T-cell (primary cell): Measurements from ENCODE around the gene BNIPL. TPM values are rescaled to one million over a fixed set of nuclear protein-coding genes. Genes with fewer than 3 reads are reported as not detected.

ENCODE experiments used
- ATAC-seq, 4 experiments: fragments of 200-7000 bp in 3 of 4; fragments of 150-1000 bp in 1 of 4; cut with Tn5 transposase; replicated peaks in 1 of 4; 1 replicate in 3 of 4; 2 replicates in 1 of 4; pipeline ENCODE4 v1.10.0; 2021; ENCODE audit warnings: moderate library complexity in 3 of 4, mild to moderate bottlenecking in 2 of 4, moderate number of reproducible peaks in 1 of 4
- CTCF ChIA-PET, 2 donors: fragments of 300-600 bp; sonication (Branson Sonifier 250); formaldehyde crosslinking; loops; one replicate each; lab custom pipeline; 2022; ENCODE audit warnings: antibody characterized with exemption in 2 of 2; lab: Charles Lee
- POLR2A ChIA-PET, 2 donors: fragments of 300-600 bp; sonication (Branson Sonifier 250); formaldehyde crosslinking; loops; one replicate each; lab custom pipeline; 2022; ENCODE audit warnings: antibody characterized with exemption in 2 of 2; lab: Charles Lee
- DNase-seq, 35 experiments: peaks; one replicate each; pipeline versions ENCODE4 v3.0.0 to v3.0.0-alpha.2; 2013 to 2023
- H3K27ac ChIP-seq: one replicate; pipeline ENCODE4 v1.5.1; 2013; ENCODE audit warnings: low read length
- H3K27me3 ChIP-seq, 2 experiments: replicated peaks in 1 of 2; 1 replicate in 1 of 2; 2 replicates in 1 of 2; pipeline versions ENCODE4 v1.6.1 to v1.7.0; 2013; ENCODE audit warnings: low read length in 1 of 2, mixed read lengths in 1 of 2; ENCODE audit not compliant: control insufficient read depth in 2 of 2, insufficient read depth in 2 of 2; ENCODE audit errors: extremely low read depth in 1 of 2
- H3K36me3 ChIP-seq, 2 donors: 1 replicate in 1 of 2; 2 replicates in 1 of 2; pipeline versions ENCODE4 v1.6.1 to v1.7.0; 2013; ENCODE audit warnings: low read length in 1 of 2; ENCODE audit not compliant: control insufficient read depth in 2 of 2, insufficient read depth in 1 of 2; ENCODE audit errors: extremely low read depth in 1 of 2
- H3K4me1 ChIP-seq, 2 experiments: 1 replicate in 1 of 2; 2 replicates in 1 of 2; pipeline versions ENCODE4 v1.6.1 to v1.7.0; 2013; ENCODE audit warnings: low read length in 2 of 2, mixed read lengths in 1 of 2; ENCODE audit not compliant: insufficient read depth in 2 of 2, control insufficient read depth in 1 of 2; ENCODE audit errors: extremely low read depth in 1 of 2
- H3K4me3 ChIP-seq, 2 donors: 1 replicate in 1 of 2; 2 replicates in 1 of 2; pipeline versions ENCODE4 v1.5.1 to v1.7.0; 2013; ENCODE audit warnings: mild to moderate bottlenecking in 2 of 2, low read length in 1 of 2, moderate library complexity in 1 of 2; ENCODE audit not compliant: control insufficient read depth in 1 of 2; ENCODE audit errors: extremely low read depth in 1 of 2
- H3K9me3 ChIP-seq: 2 replicates; pipeline ENCODE4 v1.7.0; 2013
- H3K27ac Mint-ChIP-seq, 2 donors: one replicate each; pipeline ENCODE4 v1.8.0; 2020 to 2021; ENCODE audit warnings: mild to moderate bottlenecking in 2 of 2, mixed read lengths in 2 of 2
- H3K27me3 Mint-ChIP-seq, 2 donors: one replicate each; pipeline ENCODE4 v1.8.0; 2021 to 2022; ENCODE audit warnings: mixed read lengths in 2 of 2
- H3K36me3 Mint-ChIP-seq: one replicate; pipeline ENCODE4 v1.8.0; 2021; ENCODE audit warnings: mixed read lengths
- H3K4me1 Mint-ChIP-seq, 3 donors: one replicate each; pipeline ENCODE4 v1.8.0; 2020 to 2022; ENCODE audit warnings: mixed read lengths in 3 of 3, mild to moderate bottlenecking in 1 of 3
- H3K4me3 Mint-ChIP-seq, 3 donors: one replicate each; pipeline ENCODE4 v1.8.0; 2020 to 2022; ENCODE audit warnings: mild to moderate bottlenecking in 3 of 3, mixed read lengths in 3 of 3, moderate library complexity in 3 of 3
- H3K9me3 Mint-ChIP-seq, 3 donors: one replicate each; pipeline ENCODE4 v1.8.0; 2020 to 2022; ENCODE audit warnings: mixed read lengths in 3 of 3
- WGBS: methylation state at CpG from one replicate; pipeline ENCODE4 v1.1.5; 2013; ENCODE audit warnings: missing lambda C conversion rate; ENCODE audit not compliant: insufficient coverage; 5-methylcytosine and 5-hydroxymethylcytosine counted together
- total RNA-seq, 35 experiments: library from RNA in 6 of 35; stranded (reverse) in 6 of 35; fragments of 120-200 nt in 1 of 35; gene quantifications; one replicate each; pipeline versions ENCODE4 v1.2.1 to v1.2.4 and lab custom pipeline; 2013 to 2026

The BNIPL gene
- total RNA-seq, 5 donors from 2014 or later (not counting 1 experiment from before 2014, with no cell fraction given) = 0.54 to 2.6 (median 2.2) TPM

- H3K4me3 ChIP-seq = no peak overlapping the region
- Mint-ChIP-seq H3K27ac (no peak overlapping the region), H3K4me1 (no peaks in the 10 kb centered on the region), H3K27me3 (no peaks in the 10 kb centered on the region), H3K9me3 (no peaks in the 10 kb centered on the region), H3K4me3 (no peak overlapping the region), H3K36me3 (peaks cover 8% of the 10 kb centered on the region)
- ATAC-seq (no peak), DNase-seq (no peak)
- H3K27ac ChIP-seq = no peak overlapping the region
- H3K9me3 ChIP-seq = no peaks in the 10 kb centered on the region
- WGBS = 100% methylated on average over 1 of the region's 4 CpGs
- H3K36me3 ChIP-seq = no peaks in the 10 kb centered on the region
- CTCF ChIA-PET = interaction anchor here (0.5 to 1.6 kb wide), 3 partner anchors 14 to 749 kb away, joined by 3 to 7 read pairs (median 5); no protein-coding TSS in a partner anchor
- no peaks in the 10 kb centered on the region for H3K4me1 ChIP-seq
- no peaks in the 10 kb centered on the region for H3K27me3 ChIP-seq
- POLR2A ChIA-PET = interaction anchor here (0.6 kb wide), 3 partner anchors 20 to 270 kb away, joined by 3 to 4 read pairs (median 3); no protein-coding TSS in a partner anchor
Measured at GRCh38 chr1:151085953-151086559, 49.7 kb downstream of the BNIPL start.

Other genes with a start within 250 kb of the BNIPL start
- gene CTSK, start 228.3 kb upstream of the BNIPL start, total RNA-seq = 10 to 100 TPM in 2 of 5 donors, 1 to 10 TPM in 3; 6.1 to 14.1 (median 7.3) TPM
- gene ARNT, start 160.0 kb upstream of the BNIPL start, total RNA-seq = 10 to 100 TPM; 37.3 to 38.7 (median 37.9) TPM
- gene CTXND2, start 149.4 kb upstream of the BNIPL start, total RNA-seq = not detected
- gene SETDB1, start 110.2 kb upstream of the BNIPL start, total RNA-seq = 10 to 100 TPM; 44.5 to 72.6 (median 62.5) TPM
- gene CERS2, start 61.8 kb upstream of the BNIPL start, total RNA-seq = 100 to 1,000 TPM in 4 of 5 donors, 10 to 100 TPM in 1; 74.3 to 153 (median 135) TPM
- under 1 TPM in 2 of 5 donors, not detected in 3; 0.15 to 0.16 TPM for gene ANXA9, start 54.3 kb upstream of the BNIPL start, total RNA-seq
- 10 to 100 TPM; 15.3 to 26.8 (median 19.0) TPM for gene MINDY1, start 29.7 kb upstream of the BNIPL start, total RNA-seq
- 10 to 100 TPM; 15.3 to 31.3 (median 24.9) TPM for gene PRUNE1, start 28.1 kb upstream of the BNIPL start, total RNA-seq
- gene C1orf56, start 11.2 kb downstream of the BNIPL start, total RNA-seq = 1 to 10 TPM in 4 of 5 donors, under 1 TPM in 1; 0.61 to 4.8 (median 3.3) TPM
- 100 to 1,000 TPM; 419 to 475 (median 450) TPM for gene CDC42SE1, start 23.0 kb downstream of the BNIPL start, total RNA-seq
- gene MLLT11, start 23.8 kb downstream of the BNIPL start, total RNA-seq = 1 to 10 TPM; 3.6 to 4.9 (median 3.9) TPM
- gene GABPB2, start 34.2 kb downstream of the BNIPL start, total RNA-seq = 10 to 100 TPM; 29.6 to 41.3 (median 32.5) TPM
- gene SEMA6C, start 110.0 kb downstream of the BNIPL start, total RNA-seq = 10 to 100 TPM in 1 of 5 donors, 1 to 10 TPM in 4; 2.5 to 11.5 (median 8.5) TPM
- gene TNFAIP8L2, start 120.1 kb downstream of the BNIPL start, total RNA-seq = 10 to 100 TPM in 3 of 5 donors, 1 to 10 TPM in 2; 3.7 to 41.2 (median 38.8) TPM
- gene LYSMD1, start 129.3 kb downstream of the BNIPL start, total RNA-seq = 1 to 10 TPM in 3 of 5 donors, under 1 TPM in 2; 0.68 to 3.2 (median 2.3) TPM
- 10 to 100 TPM; 35.4 to 60.4 (median 52.4) TPM for gene SCNM1, start 129.6 kb downstream of the BNIPL start, total RNA-seq
- 1 to 10 TPM; 1.9 to 6.2 (median 5.3) TPM for gene TMOD4, start 139.4 kb downstream of the BNIPL start, total RNA-seq
- 10 to 100 TPM; 50.2 to 84.5 (median 58.9) TPM for gene VPS72, start 153.6 kb downstream of the BNIPL start, total RNA-seq
- gene PIP5K1A, start 162.0 kb downstream of the BNIPL start, total RNA-seq = 10 to 100 TPM; 39.2 to 52.7 (median 48.0) TPM
- gene PSMD4, start 218.1 kb downstream of the BNIPL start, total RNA-seq = 100 to 1,000 TPM in 3 of 5 donors, 10 to 100 TPM in 2; 68.1 to 150 (median 133) TPM
- gene ZNF687, start 245.7 kb downstream of the BNIPL start, total RNA-seq = 10 to 100 TPM; 27.7 to 44.2 (median 40.5) TPM